Measurements from ENCODE around the gene SEMA6A. TPM values are rescaled to one million over a fixed set of nuclear protein-coding genes. Genes with fewer than 3 reads are reported as not detected.
"Not testable (repeated sequence)": the region's sequence is repeated elsewhere in the genome, so short reads cannot be mapped to it uniquely, and the experiment has no call there.

SEMA6A gene
- total RNA-seq, 4 donors from 2014 or later = 37.1 to 121 (median 111) TPM

- peaks cover 0 to 64% (median 0%) of the 10 kb centered on the region in 4 donors for H3K4me1 ChIP-seq
- TF ChIP-seq CTCF (IDR thresholded peaks at IDR 0.05) = no peak
- TF ChIP-seq POLR2A (IDR thresholded peaks at IDR 0.05) = no peak
- peak overlapping the region in 1 of 4 donors; percentile 4 for H3K4me3 ChIP-seq
- peak overlapping the region in 2 of 4 donors; percentile 46 to 52 for H3K27ac ChIP-seq
- no peaks in the 10 kb centered on the region for H3K9me3 ChIP-seq
- no peaks in the 10 kb centered on the region for H3K27me3 ChIP-seq
- DNase-seq = no peak
- H3K36me3 ChIP-seq = no peaks in the 10 kb centered on the region
Measured at GRCh38 chr5:116527582-116527981, 47.0 kb downstream of the SEMA6A start.

GRCh38 chr5:116525674-116526073, 48.9 kb downstream of the SEMA6A start:
- DNase-seq = no peak
- Histone ChIP-seq H3K36me3 (no peaks in the 10 kb centered on the region), H3K9me3 (no peaks in the 10 kb centered on the region), H3K4me3 (no peak overlapping the region), H3K27ac (peak overlapping the region in 3 of 4 donors; percentile 1 to 67 (median 50)), H3K27me3 (no peaks in the 10 kb centered on the region), H3K4me1 (peaks cover 0 to 52% (median 0%) of the 10 kb centered on the region in 4 donors)
- TF ChIP-seq CTCF (IDR thresholded peaks at IDR 0.05) (no peak), POLR2A (IDR thresholded peaks at IDR 0.05) (peak in 1 of 2 donors; percentile 32)

GRCh38 chr5:116524966-116525365, 49.7 kb downstream of the SEMA6A start:
- peaks cover 0 to 45% (median 0%) of the 10 kb centered on the region in 4 donors for H3K4me1 ChIP-seq
- no peak overlapping the region for H3K4me3 ChIP-seq
- peak overlapping the region in 3 of 4 donors; percentile 1 to 67 (median 43) for H3K27ac ChIP-seq
- H3K27me3 ChIP-seq = no peaks in the 10 kb centered on the region
- TF ChIP-seq POLR2A (IDR thresholded peaks at IDR 0.05) (no peak), CTCF (IDR thresholded peaks at IDR 0.05) (no peak)
- H3K9me3 ChIP-seq = no peaks in the 10 kb centered on the region
- no peak for DNase-seq
- no peaks in the 10 kb centered on the region for H3K36me3 ChIP-seq

GRCh38 chr5:116524051-116524904, 50.3 kb downstream of the SEMA6A start:
- no peak overlapping the region for H3K27ac ChIP-seq
- DNase-seq = no peak
- TF ChIP-seq POLR2A (IDR thresholded peaks at IDR 0.05) (no peak), CTCF (IDR thresholded peaks at IDR 0.05) (no peak)
- H3K4me1 ChIP-seq = peaks cover 0 to 38% (median 0%) of the 10 kb centered on the region in 4 donors
- no peaks in the 10 kb centered on the region for H3K9me3 ChIP-seq
- H3K4me3 ChIP-seq = no peak overlapping the region
- no peaks in the 10 kb centered on the region for H3K27me3 ChIP-seq
- no peaks in the 10 kb centered on the region for H3K36me3 ChIP-seq

GRCh38 chr5:116523182-116523581, 51.4 kb downstream of the SEMA6A start:
- H3K4me3 ChIP-seq, H3K36me3 ChIP-seq, H3K27ac ChIP-seq, DNase-seq, H3K9me3 ChIP-seq, H3K27me3 ChIP-seq: not testable (repeated sequence)
- peaks cover 0 to 31% (median 0%) of the 10 kb centered on the region in 4 donors for H3K4me1 ChIP-seq

- Histone ChIP-seq H3K4me3 (no peak overlapping the region), H3K9me3 (no peaks in the 10 kb centered on the region), H3K27ac (no peak overlapping the region), H3K27me3 (no peaks in the 10 kb centered on the region), H3K4me1 (peaks cover 0 to 34% (median 0%) of the 10 kb centered on the region in 4 donors), H3K36me3 (no peaks in the 10 kb centered on the region)
- DNase-seq = no peak
- TF ChIP-seq CTCF (IDR thresholded peaks at IDR 0.05) = no peak
- TF ChIP-seq POLR2A (IDR thresholded peaks at IDR 0.05) = no peak
Measured at GRCh38 chr5:116522356-116523136, 52.1 kb downstream of the SEMA6A start.

All from Peyer's patch (tissue), 4 donors.